ENCODE results near the gene DLGAP1.
A peak's percentile ranks its signal among the peaks of the same experiment; 100 is the strongest.

DLGAP1 gene

GRCh38 chr18:3808985-3809780, 645.9 kb downstream of the DLGAP1 start:
- no peak for DNase-seq

- no peak for DNase-seq
These were observed 648.5 kb downstream of the DLGAP1 start for GRCh38 chr18:3806656-3807055.

- DNase-seq, result no peak
These were observed 650.8 kb downstream of the DLGAP1 start for GRCh38 chr18:3804336-3804735.

GRCh38 chr18:3803350-3803749, 651.8 kb downstream of the DLGAP1 start:
- DNase-seq, result no peak

- DNase-seq, result no peak
These were observed 655.6 kb downstream of the DLGAP1 start for GRCh38 chr18:3799515-3799914.

GRCh38 chr18:3798032-3798431, 657.1 kb downstream of the DLGAP1 start:
- no peak for DNase-seq

GRCh38 chr18:3796434-3796833, 658.7 kb downstream of the DLGAP1 start:
- DNase-seq, result no peak

GRCh38 chr18:3794537-3795348, 660.4 kb downstream of the DLGAP1 start:
- DNase-seq, result no peak

- DNase-seq, result no peak
These were observed 661.6 kb downstream of the DLGAP1 start for GRCh38 chr18:3793545-3793944.

GRCh38 chr18:3793111-3793510, 662.0 kb downstream of the DLGAP1 start:
- DNase-seq, result no peak

GRCh38 chr18:3792711-3793110, 662.4 kb downstream of the DLGAP1 start:
- no peak for DNase-seq

GRCh38 chr18:3791238-3791637, 663.9 kb downstream of the DLGAP1 start:
- DNase-seq, result no peak

GRCh38 chr18:3790703-3791102, 664.4 kb downstream of the DLGAP1 start:
- DNase-seq, result peak; percentile 40

- no peak for DNase-seq
These were observed 665.6 kb downstream of the DLGAP1 start for GRCh38 chr18:3789525-3789924.

- no peak for DNase-seq
These were observed 670.2 kb downstream of the DLGAP1 start for GRCh38 chr18:3784949-3785348.

- DNase-seq, result no peak
These were observed 672.2 kb downstream of the DLGAP1 start for GRCh38 chr18:3782901-3783300.

- DNase-seq, result no peak
These were observed 677.4 kb downstream of the DLGAP1 start for GRCh38 chr18:3777719-3778118.

GRCh38 chr18:3777122-3777521, 678.0 kb downstream of the DLGAP1 start:
- no peak for DNase-seq

- no peak for DNase-seq
These were observed 679.1 kb downstream of the DLGAP1 start for GRCh38 chr18:3775996-3776395.

- no peak for DNase-seq
These were observed 681.8 kb downstream of the DLGAP1 start for GRCh38 chr18:3773303-3773702.

GRCh38 chr18:3771121-3771971, 683.8 kb downstream of the DLGAP1 start:
- DNase-seq, result peak; percentile 87

GRCh38 chr18:3761266-3761665, 693.8 kb downstream of the DLGAP1 start:
- no peak for DNase-seq

- no peak for DNase-seq
These were observed 694.4 kb downstream of the DLGAP1 start for GRCh38 chr18:3760741-3761140.

All from right kidney (tissue), 1 donor.